ENCODE measurements around the gene ATXN7L3B. TPM values are rescaled to one million over a fixed set of nuclear protein-coding genes. Genes with fewer than 3 reads are reported as not detected.

ATXN7L3B gene, protein sequence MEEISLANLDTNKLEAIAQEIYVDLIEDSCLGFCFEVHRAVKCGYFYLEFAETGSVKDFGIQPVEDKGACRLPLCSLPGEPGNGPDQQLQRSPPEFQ
- total RNA-seq = 10 to 100 TPM; 12.8 to 17.2 (median 15.1) TPM

DNA sequence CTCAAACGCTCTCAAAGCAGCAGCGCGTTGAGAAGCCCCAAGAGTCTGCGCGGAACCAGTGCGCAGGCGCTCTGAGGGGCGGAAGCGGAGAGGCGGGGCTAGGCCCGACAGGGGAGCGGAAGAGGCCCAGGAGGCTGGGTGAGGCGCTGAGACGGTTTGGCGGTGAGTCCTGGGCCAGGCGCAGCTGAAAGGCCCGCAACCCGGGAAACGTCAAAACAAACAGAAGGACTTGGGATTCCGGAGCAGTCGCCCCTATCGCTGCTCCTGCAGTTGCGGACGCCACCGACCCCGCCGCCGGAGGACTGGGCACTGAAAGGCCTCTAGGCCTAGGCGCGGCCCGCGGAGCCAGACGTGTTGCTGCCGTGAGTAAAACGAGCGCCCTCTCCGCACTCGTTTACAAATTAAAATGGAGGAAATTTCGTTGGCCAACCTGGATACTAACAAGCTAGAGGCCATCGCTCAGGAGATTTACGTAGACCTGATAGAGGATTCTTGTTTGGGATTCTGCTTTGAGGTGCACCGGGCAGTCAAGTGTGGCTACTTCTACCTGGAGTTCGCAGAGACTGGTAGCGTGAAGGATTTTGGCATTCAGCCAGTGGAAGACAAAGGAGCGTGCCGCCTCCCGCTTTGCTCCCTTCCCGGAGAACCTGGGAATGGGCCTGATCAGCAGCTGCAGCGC lies at the start of gene ATXN7L3B:
Gene ATXN7L3B (plus strand): TSS at position 129 of the 679 bp plus-strand sequence. CDS start 278 bp downstream, at position 407.
- H3K4me3 ChIP-seq = peak within 1 kb of the TSS; percentile 75 to 84 (median 82)
- intact Hi-C loops (cut with DNase I) = no loop called here
- H3K4me1 ChIP-seq = peaks cover 22 to 47% (median 24%) of the 10 kb centered on the region in 3 donors

DNA sequence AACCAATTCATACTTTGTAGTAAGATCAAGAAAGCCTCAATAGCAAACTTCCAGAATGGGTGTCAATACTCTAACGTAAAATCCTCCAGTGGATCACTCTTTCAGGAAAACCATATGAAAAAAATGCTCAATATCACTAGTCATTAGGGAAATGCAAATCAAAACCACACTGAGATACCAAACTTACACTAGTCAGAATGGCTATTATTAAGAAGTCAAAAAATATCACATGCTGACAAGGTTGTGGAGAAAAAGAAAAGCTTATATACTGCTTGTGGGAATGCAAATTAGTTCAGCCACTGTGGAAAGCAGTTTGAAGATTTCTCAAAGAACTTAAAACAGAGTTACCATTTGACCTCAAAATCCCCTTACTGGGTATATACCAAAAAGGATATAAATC lies 49.5 kb upstream of the ATXN7L3B start:
- DNase-seq = no peak
- no peak overlapping the region for H3K4me3 ChIP-seq
- H3K4me1 ChIP-seq = no peaks in the 10 kb centered on the region
- H3K27ac ChIP-seq = no peak overlapping the region
- intact Hi-C loops (cut with DNase I) = no loop called here
- no peaks in the 10 kb centered on the region for H3K36me3 ChIP-seq
- no peaks in the 10 kb centered on the region for H3K27me3 ChIP-seq
- no peaks in the 10 kb centered on the region for H3K9me3 ChIP-seq
- no peak for TF ChIP-seq POLR2A (IDR thresholded peaks at IDR 0.05)
- TF ChIP-seq, protein P1, sequence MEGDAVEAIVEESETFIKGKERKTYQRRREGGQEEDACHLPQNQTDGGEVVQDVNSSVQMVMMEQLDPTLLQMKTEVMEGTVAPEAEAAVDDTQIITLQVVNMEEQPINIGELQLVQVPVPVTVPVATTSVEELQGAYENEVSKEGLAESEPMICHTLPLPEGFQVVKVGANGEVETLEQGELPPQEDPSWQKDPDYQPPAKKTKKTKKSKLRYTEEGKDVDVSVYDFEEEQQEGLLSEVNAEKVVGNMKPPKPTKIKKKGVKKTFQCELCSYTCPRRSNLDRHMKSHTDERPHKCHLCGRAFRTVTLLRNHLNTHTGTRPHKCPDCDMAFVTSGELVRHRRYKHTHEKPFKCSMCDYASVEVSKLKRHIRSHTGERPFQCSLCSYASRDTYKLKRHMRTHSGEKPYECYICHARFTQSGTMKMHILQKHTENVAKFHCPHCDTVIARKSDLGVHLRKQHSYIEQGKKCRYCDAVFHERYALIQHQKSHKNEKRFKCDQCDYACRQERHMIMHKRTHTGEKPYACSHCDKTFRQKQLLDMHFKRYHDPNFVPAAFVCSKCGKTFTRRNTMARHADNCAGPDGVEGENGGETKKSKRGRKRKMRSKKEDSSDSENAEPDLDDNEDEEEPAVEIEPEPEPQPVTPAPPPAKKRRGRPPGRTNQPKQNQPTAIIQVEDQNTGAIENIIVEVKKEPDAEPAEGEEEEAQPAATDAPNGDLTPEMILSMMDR (IDR thresholded peaks at IDR 0.05) = no peak
- 35 to 50% methylated on average over 1 of the region's 1 CpG for WGBS, 2 donors

More for the DNA sequence above, at the start of gene ATXN7L3B:
- Histone ChIP-seq H3K36me3 (peaks cover 0 to 27% (median 0%) of the 10 kb centered on the region in 3 donors), H3K27ac (peak within 1 kb of the TSS; percentile 93 to 96 (median 94)), H3K9me3 (no peaks in the 10 kb centered on the region), H3K27me3 (no peaks in the 10 kb centered on the region)
- peak; percentile 42 for DNase-seq
- 0 to 2% methylated on average over 16 to 31 of the region's 49 CpGs for WGBS, 2 donors
- peak in 3 of 4 donors; percentile 64 to 84 (median 67) for TF ChIP-seq POLR2A (IDR thresholded peaks at IDR 0.05)
- TF ChIP-seq, protein P1 (IDR thresholded peaks at IDR 0.05) = peak in 3 of 6 experiments; percentile 4 to 12 (median 6)

DNA sequence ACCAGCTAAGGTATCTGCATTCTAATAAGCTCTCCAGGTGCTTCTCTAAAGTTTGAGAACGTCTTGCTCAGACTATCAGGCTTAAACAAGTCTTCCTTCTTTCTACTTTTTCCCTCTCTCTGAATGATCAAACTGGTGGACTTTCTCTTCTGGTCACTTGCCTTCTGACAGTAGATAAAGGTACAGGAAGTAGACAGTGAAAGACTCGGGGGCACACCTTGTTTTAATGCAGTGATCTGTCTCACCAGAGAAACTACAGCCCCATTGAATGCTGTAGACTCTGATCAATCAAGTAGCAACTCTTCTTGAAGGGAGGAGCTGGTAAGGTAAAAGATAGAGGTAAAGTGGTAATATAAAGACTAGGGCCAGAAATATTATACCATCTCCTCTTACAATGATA lies 48.1 kb upstream of the ATXN7L3B start:
- no peak for DNase-seq
- H3K4me1 ChIP-seq = no peaks in the 10 kb centered on the region
- 34 to 38% methylated on average over 2 of the region's 2 CpGs for WGBS, 2 donors
- intact Hi-C loops (cut with DNase I) = no loop called here
- TF ChIP-seq POLR2A (IDR thresholded peaks at IDR 0.05) = no peak
- TF ChIP-seq, protein P1 (IDR thresholded peaks at IDR 0.05) = no peak
- H3K9me3 ChIP-seq = no peaks in the 10 kb centered on the region
- H3K36me3 ChIP-seq = no peaks in the 10 kb centered on the region
- H3K4me3 ChIP-seq = no peak overlapping the region
- H3K27me3 ChIP-seq = no peaks in the 10 kb centered on the region
- H3K27ac ChIP-seq = no peak overlapping the region

DNA sequence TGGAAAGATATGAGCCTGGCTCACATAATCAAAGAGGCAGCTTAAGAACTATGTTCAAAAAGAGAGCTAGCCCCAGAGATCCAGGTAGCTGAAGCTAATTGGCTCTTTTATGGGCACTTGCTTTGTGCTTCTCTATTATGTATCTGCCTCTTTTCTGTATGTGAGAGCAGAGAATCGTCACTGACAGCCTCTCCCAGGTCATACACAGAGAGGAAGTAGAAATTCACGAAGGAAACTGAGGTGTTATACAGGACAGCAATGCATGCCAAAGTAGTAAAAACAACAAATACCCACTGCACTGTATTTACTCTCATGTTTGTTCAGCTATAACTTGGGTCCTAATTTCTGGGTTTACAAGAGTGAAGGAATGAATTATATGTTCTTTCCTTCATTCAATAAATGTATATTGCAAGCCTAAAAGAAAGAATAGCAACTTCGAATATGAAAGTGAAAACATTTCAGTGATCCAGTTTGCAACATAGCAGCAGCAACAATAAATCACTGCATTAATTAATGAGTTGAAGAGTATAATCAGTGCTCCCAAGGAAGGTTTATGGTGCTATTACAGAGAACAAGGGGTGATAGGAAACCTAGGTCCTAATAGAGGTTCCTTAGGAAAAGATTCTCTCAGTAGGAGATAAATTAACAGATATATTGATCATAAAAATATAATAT lies 47.1 kb upstream of the ATXN7L3B start:
- no peaks in the 10 kb centered on the region for H3K4me1 ChIP-seq
- no peak for TF ChIP-seq POLR2A (IDR thresholded peaks at IDR 0.05)
- TF ChIP-seq, protein P1 (IDR thresholded peaks at IDR 0.05) = no peak
- H3K27me3 ChIP-seq = no peaks in the 10 kb centered on the region
- no peak for DNase-seq
- intact Hi-C loops (cut with DNase I) = no loop called here
- H3K36me3 ChIP-seq = no peaks in the 10 kb centered on the region
- H3K4me3 ChIP-seq = peak overlapping the region in 1 of 4 donors; percentile 46
- H3K9me3 ChIP-seq = no peaks in the 10 kb centered on the region
- WGBS, 2 donors = 16 to 19% methylated on average over 3 of the region's 3 CpGs
- no peak overlapping the region for H3K27ac ChIP-seq

DNA sequence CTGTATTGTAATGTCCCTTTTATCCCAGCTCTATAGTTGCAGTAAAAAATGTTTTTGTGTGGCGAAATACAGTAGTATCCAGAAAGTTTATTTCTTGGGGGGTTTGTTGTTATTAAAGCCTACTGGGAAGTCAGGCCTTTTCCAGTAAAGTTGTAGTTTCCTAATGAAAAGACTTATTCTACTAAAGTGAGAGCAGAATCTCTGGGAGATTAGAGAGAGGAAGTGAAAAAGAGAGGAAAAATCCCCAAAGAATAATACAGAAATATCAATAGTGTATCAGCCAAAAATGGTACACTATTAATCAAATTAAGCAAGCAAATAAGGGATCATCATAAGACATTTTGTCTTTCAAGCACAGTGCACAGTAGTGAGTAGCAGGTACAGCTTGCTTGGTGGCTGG lies 46.3 kb upstream of the ATXN7L3B start:
- Histone ChIP-seq H3K27ac (no peak overlapping the region), H3K27me3 (no peaks in the 10 kb centered on the region), H3K9me3 (no peaks in the 10 kb centered on the region), H3K4me1 (no peaks in the 10 kb centered on the region), H3K4me3 (no peak overlapping the region), H3K36me3 (no peaks in the 10 kb centered on the region)
- TF ChIP-seq POLR2A (IDR thresholded peaks at IDR 0.05) = no peak
- TF ChIP-seq, protein P1 (IDR thresholded peaks at IDR 0.05) = no peak
- intact Hi-C loops (cut with DNase I) = no loop called here
- 26 to 80% methylated on average over 1 of the region's 1 CpG for WGBS, 2 donors
- DNase-seq = no peak

All from esophagus squamous epithelium (tissue), 5 donors.